HG03064 (cell line): ENCODE results near the gene IL13RA2.

Source experiments
- ATAC-seq: cut with Tn5 transposase; IDR thresholded peaks from one replicate; pipeline ENCODE4 v1.9.1; 2021; ENCODE audit warnings: low read depth; ENCODE audit not compliant: unreplicated experiment

The IL13RA2 gene

GRCh38 chrX:114999906-115000305, 17.5 kb downstream of the IL13RA2 start:
- no peak for ATAC-seq

- ATAC-seq, result no peak
Measured at GRCh38 chrX:114997779-114998178, 19.6 kb downstream of the IL13RA2 start.

- ATAC-seq, result no peak
Measured at GRCh38 chrX:114985967-114986592, 31.3 kb downstream of the IL13RA2 start.

GRCh38 chrX:114976292-114976691, 41.1 kb downstream of the IL13RA2 start:
- ATAC-seq, result no peak

- ATAC-seq, result no peak
Measured at GRCh38 chrX:114973013-114973412, 44.4 kb downstream of the IL13RA2 start.

- ATAC-seq, result no peak
Measured at GRCh38 chrX:114970806-114971205, 46.6 kb downstream of the IL13RA2 start.

GRCh38 chrX:114964374-114964773, 53.0 kb downstream of the IL13RA2 start:
- ATAC-seq, result no peak

GRCh38 chrX:114962209-114962608, 55.2 kb downstream of the IL13RA2 start:
- ATAC-seq, result no peak

GRCh38 chrX:114959729-114960128, 57.7 kb downstream of the IL13RA2 start:
- ATAC-seq, result no peak
